GM12878 (cell line): Measurements from ENCODE around the gene CCL23. TPM values are rescaled to one million over a fixed set of nuclear protein-coding genes. Genes with fewer than 3 reads are reported as not detected.
A peak's percentile ranks its signal among the peaks of the same experiment; 100 is the strongest.

Source experiments
- ATAC-seq: fragments of 200-7000 bp; cut with Tn5 transposase; 3 replicates; pipeline ENCODE4 v1.9.1; 2020; ENCODE audit warnings: mild to moderate bottlenecking, moderate library complexity
- BruUV-seq: library from RNA; stranded (reverse); fragments of 400-500 nt; replicated peaks from 2 replicates; lab custom pipeline; 2021; lab: Mats Ljungman, UMichigan
- CTCF ChIA-PET: fragments of 300-600 bp; sonication (Branson Sonifier 250); formaldehyde crosslinking; extraction: SDS; loops from one replicate; lab custom pipeline; 2021; ENCODE audit warnings: inconsistent platforms; lab: Yijun Ruan, JAX
- POLR2A ChIA-PET: fragments of 350-600 bp; formaldehyde crosslinking; extraction: SDS; loops from one replicate; lab custom pipeline; 2021; ENCODE audit warnings: inconsistent platforms; lab: Charles Lee
- RAD21 ChIA-PET: fragments of 300-600 bp; sonication (Branson Sonifier 250); formaldehyde crosslinking; loops from one replicate; lab custom pipeline; 2023; ENCODE audit warnings: antibody characterized with exemption; ENCODE audit not compliant: unreplicated experiment; lab: Charles Lee
- SMC1A ChIA-PET: fragments of 300-600 bp; sonication (Branson Sonifier 250); formaldehyde crosslinking; loops from one replicate; lab custom pipeline; 2023; ENCODE audit not compliant: unreplicated experiment, uncharacterized antibody; lab: Charles Lee
- DNase-seq: peaks from one replicate; pipeline ENCODE4 v3.0.0-alpha.2; 2011; ENCODE audit warnings: low read depth, low spot score
- FAIRE-seq: peaks from 3 replicates; lab custom pipeline; 2011; peaks lifted over from hg19 to GRCh38; lab: Jason Lieb, UNC
- H2AFZ ChIP-seq: 2 replicates; pipeline ENCODE4 v1.6.0; 2011; ENCODE audit warnings: low read depth, low read length, control low read depth; ENCODE audit not compliant: control insufficient read depth
- H3K27ac ChIP-seq: 2 replicates; pipeline ENCODE4 v1.5.1; 2011; ENCODE audit warnings: control low read depth; ENCODE audit not compliant: control insufficient read depth, insufficient read depth
- H3K27me3 ChIP-seq, 2 experiments: replicated peaks in 1 of 2; 2 replicates each; pipeline versions ENCODE4 v1.6.0 to v1.6.1; 2011; ENCODE audit warnings: low read length in 1 of 2; ENCODE audit not compliant: control insufficient read depth in 2 of 2, insufficient read depth in 2 of 2
- H3K36me3 ChIP-seq, 2 experiments: 2 replicates each; pipeline ENCODE4 v1.5.1; 2011; ENCODE audit warnings: low read length in 1 of 2; ENCODE audit not compliant: control insufficient read depth in 2 of 2, insufficient read depth in 2 of 2
- H3K4me1 ChIP-seq: 2 replicates; pipeline ENCODE4 v1.6.1; 2011; ENCODE audit warnings: mild to moderate bottlenecking, low read length, moderate library complexity, mixed read lengths; ENCODE audit not compliant: control insufficient read depth, insufficient read depth
- H3K4me2 ChIP-seq: 2 replicates; pipeline ENCODE4 v1.6.0; 2011; ENCODE audit warnings: control low read depth; ENCODE audit not compliant: control insufficient read depth, insufficient read depth
- H3K4me3 ChIP-seq: fragments of 200-600 bp; sonication (generic); 2 replicates; pipeline ENCODE4 v1.5.1; 2016
- H3K79me2 ChIP-seq: 2 replicates; pipeline ENCODE4 v1.6.0; 2011; ENCODE audit warnings: low read length; ENCODE audit not compliant: control insufficient read depth, insufficient read depth
- H3K9ac ChIP-seq: 2 replicates; pipeline ENCODE4 v1.8.0; 2011; ENCODE audit warnings: low read length, control low read depth, mixed read lengths; ENCODE audit not compliant: control insufficient read depth, insufficient read depth
- H3K9me3 ChIP-seq: replicated peaks from 3 replicates; pipeline ENCODE4 v1.5.1; 2011; ENCODE audit warnings: mild to moderate bottlenecking, low read length; ENCODE audit not compliant: control insufficient read depth, insufficient read depth
- H4K20me1 ChIP-seq: 2 replicates; pipeline ENCODE4 v1.6.0; 2011; ENCODE audit not compliant: control insufficient read depth, insufficient read depth
- BCL11A ChIP-seq: IDR thresholded peaks from 2 replicates; pipeline ENCODE4 v1.6.1; 2011; ENCODE audit warnings: low read depth, low read length
- EED ChIP-seq: sonication (generic); IDR thresholded peaks from 2 replicates; pipeline ENCODE4 v1.6.1; 2016; ENCODE audit warnings: antibody characterized with exemption, low read depth
- EP300 ChIP-seq, 2 experiments: fragments of 150-350 bp in 1 of 2; IDR thresholded peaks; 2 replicates each; pipeline ENCODE4 v1.6.1; 2011 to 2012; ENCODE audit warnings: low read depth in 2 of 2, low read length in 2 of 2, borderline replicate concordance in 1 of 2, improper control_type of control experiment in 1 of 2, inconsistent platforms in 1 of 2; ENCODE audit not compliant: control insufficient read depth in 1 of 2
- FOXM1 ChIP-seq: IDR thresholded peaks from 2 replicates; pipeline ENCODE4 v1.6.1; 2012; ENCODE audit warnings: low read depth, mild to moderate bottlenecking, inconsistent platforms, low read length, moderate library complexity
- GABPA ChIP-seq: IDR thresholded peaks from 2 replicates; pipeline ENCODE4 v1.6.1; 2014; ENCODE audit warnings: antibody characterized with exemption, low read depth, mild to moderate bottlenecking, inconsistent platforms
- JUNB ChIP-seq: IDR thresholded peaks from 2 replicates; pipeline ENCODE4 v1.6.1; 2016; ENCODE audit warnings: antibody characterized with exemption, mild to moderate bottlenecking
- KLF5 ChIP-seq: fragments of 450-650 bp; IDR thresholded peaks from 2 replicates; pipeline ENCODE4 v1.6.1; 2014; ENCODE audit warnings: mild to moderate bottlenecking; ENCODE audit not compliant: partially characterized antibody
- MEF2A ChIP-seq: IDR thresholded peaks from 2 replicates; pipeline ENCODE4 v1.6.1; 2011; ENCODE audit warnings: low read depth, mild to moderate bottlenecking, low read length, moderate library complexity; ENCODE audit not compliant: insufficient read depth
- MEF2B ChIP-seq: fragments of 450-650 bp; IDR thresholded peaks from 2 replicates; pipeline ENCODE4 v1.6.1; 2018; ENCODE audit warnings: mild to moderate bottlenecking, moderate library complexity; ENCODE audit not compliant: partially characterized antibody, poor library complexity, severe bottlenecking
- MXI1 ChIP-seq: fragments of 150-350 bp; IDR thresholded peaks from 2 replicates; pipeline ENCODE4 v1.6.1; 2011; ENCODE audit warnings: low read depth, mild to moderate bottlenecking, inconsistent platforms, low read length, improper control_type of control experiment
- PAX5 ChIP-seq: IDR thresholded peaks from 2 replicates; pipeline ENCODE4 v1.6.1; 2011; ENCODE audit warnings: low read depth, low read length, borderline replicate concordance
- POU2F2 ChIP-seq: IDR thresholded peaks from 3 replicates; pipeline ENCODE4 v1.6.1; 2011; ENCODE audit warnings: low read depth, mild to moderate bottlenecking, low read length, borderline replicate concordance
- RELB ChIP-seq: fragments of 450-650 bp; IDR thresholded peaks from 2 replicates; pipeline ENCODE4 v1.6.1; 2017; ENCODE audit warnings: low read depth, mild to moderate bottlenecking, moderate library complexity
- SIN3A ChIP-seq: IDR thresholded peaks from 2 replicates; pipeline ENCODE4 v1.6.1; 2012; ENCODE audit warnings: low read depth, low read length, improper control_type of control experiment
- STAT1 ChIP-seq: fragments of 450-650 bp; conservative IDR thresholded peaks from 2 replicates; pipeline ENCODE4 v1.6.1; 2014; ENCODE audit warnings: antibody characterized with exemption, mild to moderate bottlenecking
- ZSCAN29 ChIP-seq: fragments of 450-650 bp; IDR thresholded peaks from 2 replicates; pipeline ENCODE4 v1.6.1; 2017; ENCODE audit warnings: mild to moderate bottlenecking, moderate library complexity
- WGBS: methylation state at CpG from one replicate; pipeline ENCODE4 v1.1.6; 2016; ENCODE audit warnings: low lambda C conversion rate; ENCODE audit not compliant: insufficient replicate concordance, insufficient coverage; ENCODE audit errors: missing lambda C conversion rate; 5-methylcytosine and 5-hydroxymethylcytosine counted together
- in situ Hi-C: fragments of 300-500 bp; cut with MboI; formaldehyde crosslinking; loops from 9 replicates; pipeline ENCODE4 v1.14.3; 2018; ENCODE audit warnings: mixed read lengths
- intact Hi-C: fragments of 100-400 bp; cut with micrococcal nuclease; formaldehyde crosslinking; loops from one replicate; pipeline ENCODE4 v1.14.2; 2022; ENCODE audit not compliant: unreplicated experiment
- polyA plus RNA-seq, 11 experiments: library from polyadenylated mRNA; depleted of rRNA in 4 of 11; unstranded in 6 of 11; stranded (reverse) in 5 of 11; fragments of >200 nt; fragmentation: Nextera tagmentation in 4 of 11; fragmentation: Illumina TruSeq in 1 of 11; extraction: Ambion mirVana in 4 of 11; extraction: Trizol in 1 of 11; gene quantifications; 1 replicate in 1 of 11; 2 replicates in 10 of 11; pipeline versions ENCODE4 v1.2.1 to v1.2.3, GENCODE V29; 2011 to 2016; ENCODE audit warnings: inconsistent platforms in 2 of 11, missing spikeins in 2 of 11, low read depth in 1 of 11
- total RNA-seq, 4 experiments: library from RNA; depleted of rRNA in 3 of 4; stranded (reverse); fragments of >200 nt in 3 of 4; fragmentation: Illumina TruSeq in 1 of 4; extraction: Trizol in 1 of 4; gene quantifications; 2 replicates each; pipeline versions ENCODE4 v1.2.1 to v1.2.3, GENCODE V29; 2013 to 2021
- TF ChIP-seq, protein P1 (sequence below): fragments of 450-650 bp; IDR thresholded peaks from 2 replicates; pipeline ENCODE4 v1.6.1; 2017; ENCODE audit warnings: mild to moderate bottlenecking, low read depth, inconsistent platforms; ENCODE audit not compliant: poor library complexity, severe bottlenecking
- TF ChIP-seq, protein P2 (sequence below): fragments of 450-650 bp; IDR thresholded peaks from 2 replicates; pipeline ENCODE4 v1.6.1; 2016; ENCODE audit warnings: mild to moderate bottlenecking

The CCL23 gene
- total and polyA plus RNA-seq, 10 of the 15 experiments (the other 5 are each of a cell fraction or from before 2014, with no cell fraction given): 0.15 to 0.62 (median 0.41) TPM; not detected in 6

GRCh38 chr17:35978346-35978745, 39.4 kb downstream of the CCL23 start (continued):
- TF ChIP-seq, protein P1, sequence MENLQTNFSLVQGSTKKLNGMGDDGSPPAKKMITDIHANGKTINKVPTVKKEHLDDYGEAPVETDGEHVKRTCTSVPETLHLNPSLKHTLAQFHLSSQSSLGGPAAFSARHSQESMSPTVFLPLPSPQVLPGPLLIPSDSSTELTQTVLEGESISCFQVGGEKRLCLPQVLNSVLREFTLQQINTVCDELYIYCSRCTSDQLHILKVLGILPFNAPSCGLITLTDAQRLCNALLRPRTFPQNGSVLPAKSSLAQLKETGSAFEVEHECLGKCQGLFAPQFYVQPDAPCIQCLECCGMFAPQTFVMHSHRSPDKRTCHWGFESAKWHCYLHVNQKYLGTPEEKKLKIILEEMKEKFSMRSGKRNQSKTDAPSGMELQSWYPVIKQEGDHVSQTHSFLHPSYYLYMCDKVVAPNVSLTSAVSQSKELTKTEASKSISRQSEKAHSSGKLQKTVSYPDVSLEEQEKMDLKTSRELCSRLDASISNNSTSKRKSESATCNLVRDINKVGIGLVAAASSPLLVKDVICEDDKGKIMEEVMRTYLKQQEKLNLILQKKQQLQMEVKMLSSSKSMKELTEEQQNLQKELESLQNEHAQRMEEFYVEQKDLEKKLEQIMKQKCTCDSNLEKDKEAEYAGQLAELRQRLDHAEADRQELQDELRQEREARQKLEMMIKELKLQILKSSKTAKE: no peak
- TF ChIP-seq, protein P2, sequence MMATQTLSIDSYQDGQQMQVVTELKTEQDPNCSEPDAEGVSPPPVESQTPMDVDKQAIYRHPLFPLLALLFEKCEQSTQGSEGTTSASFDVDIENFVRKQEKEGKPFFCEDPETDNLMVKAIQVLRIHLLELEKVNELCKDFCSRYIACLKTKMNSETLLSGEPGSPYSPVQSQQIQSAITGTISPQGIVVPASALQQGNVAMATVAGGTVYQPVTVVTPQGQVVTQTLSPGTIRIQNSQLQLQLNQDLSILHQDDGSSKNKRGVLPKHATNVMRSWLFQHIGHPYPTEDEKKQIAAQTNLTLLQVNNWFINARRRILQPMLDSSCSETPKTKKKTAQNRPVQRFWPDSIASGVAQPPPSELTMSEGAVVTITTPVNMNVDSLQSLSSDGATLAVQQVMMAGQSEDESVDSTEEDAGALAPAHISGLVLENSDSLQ: no peak
- TF ChIP-seq, all 136 proteins: peak for 0

GRCh38 chr17:35977509-35977908, 40.3 kb downstream of the CCL23 start:
- no TSS peak for BruUV-seq
- H3K4me2 ChIP-seq: no peak overlapping the region; the same call in 1 of the 2 replicates
- SMC1A ChIA-PET: interaction anchor here (0.7 to 17.2 kb wide), 23 partner anchors 8 to 172 kb away, joined by 3 to 485 read pairs (median 4); partner anchors contain the start of genes CCL14, CCL3 and CCL4
- TF ChIP-seq POU2F2 (peak; percentile 35; the same call in 1 of the 3 replicates), EP300 (IDR thresholded peaks at IDR 0.05; ENCODE audit: borderline replicate concordance in 1 of 2, control insufficient read depth in 1 of 2, low read depth in 2 of 2, low read length in 2 of 2) (peak in 1 of 2 experiments; percentile 62; a peak in 1 of 4 replicates), MEF2B (peak; percentile 50), SIN3A (no peak), ZSCAN29 (no peak), EED (no peak), MEF2A (no peak), PAX5 (peak; percentile 66), KLF5 (no peak), FOXM1 (no peak), GABPA (no peak), BCL11A (0 out of 2 replicates have a peak, but pooled peaks have one; percentile 14), JUNB (no peak), STAT1 (no peak), MXI1 (no peak), RELB (peak; percentile 47; the same call in 1 of the 2 replicates)

More at GRCh38 chr17:35977509-35977908, 40.3 kb downstream of the CCL23 start:
- ATAC-seq (peak; percentile 87), FAIRE-seq (no peak), DNase-seq (no peak)
- 0 out of 2 replicates have a peak overlapping the region, but pooled peaks have one; percentile 15 for H2AFZ ChIP-seq
- peaks cover 6% of the 10 kb centered on the region; the same call in 1 of the 2 replicates for H3K4me1 ChIP-seq
- H3K4me3 ChIP-seq: no peak overlapping the region
- in situ Hi-C loops: no loop called here
- 14% methylated on average over 7 of the region's 7 CpGs for WGBS
- H3K9me3 ChIP-seq: no peaks in the 10 kb centered on the region; the same call in 1 of the 3 replicates
- ChIA-PET RAD21 (interaction anchor here (1.1 to 17.2 kb wide), 8 partner anchors 8 to 171 kb away, joined by 4 to 342 read pairs (median 10); partner anchors contain the start of gene CCL3), CTCF (interaction anchor here (0.9 to 19.0 kb wide), 11 partner anchors 8 to 170 kb away, joined by 3 to 622 read pairs (median 5); partner anchors contain the start of gene CCL3), POLR2A (interaction anchor here (1.2 to 1.3 kb wide), 2 partner anchors 95 to 173 kb away, joined by 3 to 5 read pairs; no protein-coding TSS in a partner anchor)
- H3K36me3 ChIP-seq: no peaks in the 10 kb centered on the region
- H3K27ac ChIP-seq: no peak overlapping the region
- no peaks in the 10 kb centered on the region for H3K27me3 ChIP-seq
- H3K9ac ChIP-seq: no peak overlapping the region
- H4K20me1 ChIP-seq: no peaks in the 10 kb centered on the region
- intact Hi-C loops: loop anchor here (2.0 kb wide), 1 partner anchor 95 kb away; no protein-coding TSS in a partner anchor
- no peaks in the 10 kb centered on the region for H3K79me2 ChIP-seq
